HG02759 (cell line): ENCODE measurements around the gene ATF7IP2.
"Not testable (repeated sequence)": the region's sequence is repeated elsewhere in the genome, so short reads cannot be mapped to it uniquely, and the experiment has no call there.

Source experiments
- ATAC-seq: cut with Tn5 transposase; IDR thresholded peaks from one replicate; pipeline ENCODE4 v1.9.1; 2021; ENCODE audit warnings: mild to moderate bottlenecking, moderate library complexity; ENCODE audit not compliant: unreplicated experiment

ATF7IP2 gene

DNA sequence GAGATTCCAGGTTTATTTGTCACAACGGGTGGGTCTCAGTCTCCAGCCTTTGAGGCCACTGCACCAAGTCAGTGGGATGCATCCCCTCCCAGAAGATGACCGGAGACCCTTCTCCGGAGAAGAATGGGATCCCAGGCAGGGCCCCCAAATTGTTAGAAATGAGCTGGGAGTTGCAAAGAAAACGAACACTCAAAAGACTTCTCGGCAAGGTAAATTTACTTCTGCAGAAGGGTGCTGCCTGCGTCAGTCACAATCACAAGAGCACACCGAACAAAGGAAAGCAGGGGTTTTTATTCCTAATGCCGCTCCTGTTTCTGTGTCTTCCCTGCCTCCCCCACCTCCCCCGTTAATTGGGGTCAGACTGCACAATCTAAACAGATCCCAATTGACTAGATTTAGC is 61.4 kb downstream of the ATF7IP2 start:
- ATAC-seq = no peak

DNA sequence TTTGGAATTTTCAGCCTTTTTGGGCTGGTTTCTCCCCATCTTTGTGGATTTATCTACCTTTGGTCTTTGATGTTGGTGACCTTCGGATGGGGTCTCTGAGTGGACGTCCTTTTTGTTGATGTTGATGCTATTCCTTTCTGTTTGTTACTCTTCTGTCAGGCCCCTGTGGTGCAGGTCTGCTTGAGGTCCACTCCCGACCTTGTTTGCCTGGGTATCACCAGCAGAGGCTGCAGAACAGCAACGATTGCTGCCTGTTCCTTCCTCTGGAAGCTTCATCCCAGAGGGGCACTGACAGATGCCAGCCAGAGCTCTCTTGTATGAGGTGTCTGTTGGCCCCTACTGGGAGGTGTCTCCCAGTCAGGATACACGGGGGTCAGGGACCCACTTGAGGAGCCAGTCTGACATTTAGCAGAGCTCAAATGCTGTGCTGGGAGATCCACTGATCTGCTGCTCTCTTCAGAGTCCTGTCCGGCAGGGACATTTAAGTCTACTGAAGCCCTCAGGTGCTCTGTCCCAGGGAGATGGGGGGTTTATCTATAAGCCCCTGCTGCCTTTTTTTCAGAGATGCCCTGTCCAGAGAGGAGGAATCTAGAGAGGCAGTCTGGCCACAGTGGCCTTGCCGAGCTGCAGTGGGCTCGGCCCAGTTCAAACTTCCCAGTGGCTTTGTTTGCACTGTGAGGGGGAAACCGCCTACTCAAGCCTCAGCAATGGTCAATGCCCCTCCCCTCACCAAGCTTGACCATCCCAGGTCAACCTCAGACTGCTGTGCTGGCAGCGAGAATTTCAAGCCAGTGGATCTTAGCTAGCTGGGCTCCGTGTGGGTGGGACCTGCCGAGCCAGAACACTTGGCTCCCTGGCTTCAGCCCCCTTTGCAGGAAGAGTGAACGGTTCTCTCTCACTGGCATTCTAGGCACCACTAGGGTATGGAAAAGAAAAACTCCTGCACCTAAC is 66.6 kb downstream of the ATF7IP2 start:
- not testable (repeated sequence) for ATAC-seq

DNA sequence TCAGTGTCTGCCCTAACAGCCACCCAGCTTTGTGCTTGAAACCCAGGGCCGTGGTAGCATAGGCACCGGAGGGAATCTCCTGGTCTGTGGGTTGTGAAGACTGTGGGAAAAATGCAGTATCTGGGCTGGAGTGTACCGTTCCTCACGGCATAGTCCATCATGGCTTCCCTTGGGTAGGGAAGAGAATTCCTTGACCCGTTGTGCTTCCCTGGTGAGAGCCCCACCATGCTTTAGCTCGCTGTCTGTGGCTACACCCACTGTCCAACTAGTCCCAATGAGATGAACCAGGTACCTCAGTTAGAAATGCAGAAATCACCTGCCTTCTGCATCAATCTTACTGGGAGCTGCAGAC is 67.3 kb downstream of the ATF7IP2 start:
- ATAC-seq = no peak

DNA sequence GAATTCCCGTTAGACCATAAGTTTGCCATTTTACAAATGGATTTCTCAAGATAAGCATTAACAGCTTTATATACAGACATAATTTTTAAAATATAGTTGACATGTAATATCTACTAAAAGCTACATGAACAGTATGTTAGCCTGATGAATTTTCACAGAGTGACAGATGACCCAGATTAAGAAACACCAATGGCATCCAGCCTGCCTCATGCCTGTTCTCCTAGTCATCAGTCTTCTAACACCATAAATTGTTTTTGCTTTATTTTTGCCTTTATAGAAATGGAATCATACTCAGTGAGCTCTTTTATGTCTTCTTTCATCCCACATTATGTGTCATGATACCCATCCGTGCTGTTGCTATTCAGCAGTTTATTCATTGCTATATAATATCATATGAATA is 80.0 kb downstream of the ATF7IP2 start:
- no peak for ATAC-seq

DNA sequence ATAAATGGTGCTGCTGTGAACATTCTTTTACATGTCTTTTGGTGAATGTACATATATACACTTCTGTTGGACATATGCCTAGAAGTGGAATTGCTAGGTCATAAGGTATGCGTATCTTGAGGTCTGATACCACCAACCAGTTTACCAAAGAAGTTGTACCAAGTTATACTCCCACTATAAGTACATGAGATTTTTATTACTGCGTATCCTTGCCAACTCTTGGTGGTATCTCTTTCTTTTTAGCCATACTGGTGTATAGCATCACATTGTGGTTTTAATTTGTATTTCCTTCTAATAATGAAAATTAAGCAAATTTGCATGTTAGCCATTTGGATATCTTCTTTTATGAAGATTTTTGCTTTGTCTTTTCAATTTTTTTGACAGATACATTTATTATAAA is 80.5 kb downstream of the ATF7IP2 start:
- ATAC-seq = no peak

DNA sequence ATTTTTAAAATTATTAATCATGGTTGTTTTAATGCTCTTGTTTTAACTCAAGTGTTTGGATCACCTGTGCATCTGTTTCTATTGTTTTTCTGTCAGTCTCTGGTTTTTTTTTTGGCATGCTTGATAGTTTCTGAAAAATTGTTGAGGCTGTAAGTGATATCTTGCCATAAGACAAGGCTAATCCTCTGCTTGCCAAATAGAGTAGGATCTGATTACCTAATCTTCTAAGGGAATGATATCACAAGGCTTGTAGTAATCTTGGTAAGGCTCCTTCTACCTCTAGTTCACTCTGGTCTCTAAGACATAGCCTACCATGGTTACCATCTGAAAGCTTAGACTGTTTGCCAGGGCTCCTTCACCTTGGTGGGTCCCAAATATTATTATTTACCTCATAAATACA is 81.0 kb downstream of the ATF7IP2 start:
- no peak for ATAC-seq

DNA sequence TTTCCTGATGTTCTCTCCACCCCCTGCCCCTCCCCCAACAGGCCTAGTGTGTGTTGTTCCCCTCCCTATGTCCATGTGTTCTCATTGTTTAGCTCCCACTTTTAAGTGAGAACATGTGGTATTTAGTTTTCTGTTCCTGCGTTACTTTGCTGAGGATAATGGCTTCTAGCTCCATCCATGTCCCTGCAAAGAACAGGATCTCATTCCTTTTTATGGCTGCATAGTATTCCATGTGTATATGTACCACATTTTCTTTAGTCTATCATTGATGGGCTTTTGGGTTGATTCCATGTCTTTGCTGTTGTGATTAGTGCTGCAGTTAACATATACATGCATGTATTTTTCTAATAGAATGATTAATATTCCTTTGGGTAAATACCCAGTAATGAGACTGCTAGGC is 90.8 kb downstream of the ATF7IP2 start:
- ATAC-seq = not testable (repeated sequence)

DNA sequence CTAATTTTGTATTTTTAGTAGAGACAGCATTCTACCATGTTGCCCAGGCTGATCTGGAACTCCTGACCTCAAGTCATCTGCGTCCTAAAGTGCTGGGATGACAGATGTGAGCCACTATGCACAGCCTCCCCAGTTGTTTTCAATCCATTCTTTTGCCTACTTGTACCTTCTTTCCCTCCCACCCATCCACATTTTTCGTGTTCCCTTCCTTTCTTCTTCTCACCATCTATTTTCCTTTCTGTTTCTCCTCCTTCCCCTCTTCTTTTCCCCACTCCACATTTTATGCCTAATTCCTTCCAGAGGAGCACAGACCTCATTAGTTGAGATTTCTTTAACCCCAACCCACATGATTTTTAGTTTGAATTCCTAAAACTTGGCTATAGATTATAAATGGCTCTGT is 94.3 kb downstream of the ATF7IP2 start:
- no peak for ATAC-seq

DNA sequence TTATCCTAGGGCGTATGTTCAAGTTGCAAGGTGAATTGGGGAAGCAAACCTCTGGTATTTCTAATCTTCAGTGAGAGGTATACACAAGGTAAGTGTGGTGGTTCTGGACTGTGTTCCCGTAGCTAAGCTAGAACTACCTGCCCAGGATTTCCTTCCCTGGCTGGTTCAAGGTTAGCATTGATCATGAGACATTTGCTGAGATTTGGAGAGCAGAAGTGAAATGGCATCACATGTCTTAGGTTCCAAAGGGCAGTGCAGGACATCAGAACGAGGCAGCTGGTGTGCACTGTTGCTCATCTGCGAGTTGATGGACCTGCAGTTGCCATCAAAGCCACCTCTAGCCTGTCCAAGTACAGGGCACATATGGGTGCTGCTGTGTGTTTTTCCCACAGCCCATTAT is 99.3 kb downstream of the ATF7IP2 start:
- ATAC-seq = no peak

DNA sequence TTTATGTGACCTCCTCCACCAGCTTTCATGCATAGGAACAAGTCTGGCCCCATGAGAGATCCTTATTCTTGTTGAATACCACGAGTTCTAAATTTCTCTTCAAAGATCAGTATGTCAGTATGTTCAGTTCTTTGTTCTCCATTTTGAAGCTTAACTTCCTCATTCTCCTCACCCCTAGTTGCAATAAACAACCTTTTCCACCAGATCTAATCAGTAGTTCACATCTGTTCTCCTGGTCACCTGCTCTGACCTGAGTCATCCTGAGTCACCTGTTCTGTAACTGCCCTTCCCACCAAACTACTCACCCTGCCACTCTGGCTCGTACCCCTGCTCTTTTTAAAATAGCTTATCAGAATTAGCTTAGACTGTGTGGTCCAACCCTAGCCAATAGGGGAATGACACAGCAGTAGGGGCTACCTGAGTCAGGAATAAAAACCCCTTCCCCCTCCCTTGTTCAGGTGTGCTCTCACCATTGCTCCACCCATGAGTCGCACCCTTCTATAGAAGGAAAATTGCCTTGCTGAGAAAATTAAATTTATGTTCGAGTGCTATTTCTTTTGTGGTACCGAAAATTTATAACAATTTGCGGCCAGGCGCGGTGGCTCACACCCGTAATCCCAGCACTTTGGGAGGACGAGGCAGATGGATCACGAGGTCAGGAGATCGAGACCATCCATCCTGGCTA is 100.0 kb downstream of the ATF7IP2 start:
- ATAC-seq = no peak

DNA sequence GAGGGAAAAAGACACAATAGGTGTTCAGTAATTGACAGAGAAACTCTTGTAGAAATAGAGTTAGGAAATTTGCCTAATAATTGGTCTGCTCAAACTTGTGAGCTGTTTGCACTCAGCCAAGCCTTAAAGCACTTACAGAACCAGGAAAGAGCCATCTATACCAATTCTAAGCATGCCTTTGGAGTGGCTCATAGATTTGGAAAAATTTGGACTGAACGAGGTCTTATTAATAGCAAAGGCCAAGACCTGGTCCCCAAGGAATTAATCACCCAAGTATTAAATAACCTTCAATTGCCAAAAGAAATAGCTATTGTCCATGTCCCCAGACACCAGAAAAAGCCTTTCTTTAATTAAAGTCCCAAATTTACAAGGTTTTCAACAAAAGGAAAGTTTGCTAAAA is 104.3 kb downstream of the ATF7IP2 start:
- ATAC-seq = no peak

DNA sequence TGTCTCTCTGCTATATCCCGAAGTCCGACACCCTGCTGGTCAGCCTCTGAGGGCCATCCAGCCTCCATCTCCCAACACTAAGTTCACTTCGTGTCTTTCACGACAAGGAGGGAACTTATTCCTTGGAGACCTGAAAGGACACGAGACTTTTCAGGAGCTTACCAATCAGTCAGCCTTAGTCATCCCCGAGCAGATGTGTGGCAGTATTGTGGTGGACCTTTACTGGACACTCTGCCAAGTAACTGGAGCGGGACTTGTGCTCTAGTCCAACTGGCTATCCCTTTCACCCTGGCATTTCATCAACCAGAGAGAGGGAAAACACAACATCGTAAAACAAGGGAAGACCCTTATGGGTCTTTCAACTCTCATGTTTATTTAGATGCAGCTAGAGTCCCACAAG is 107.4 kb downstream of the ATF7IP2 start:
- no peak for ATAC-seq

DNA sequence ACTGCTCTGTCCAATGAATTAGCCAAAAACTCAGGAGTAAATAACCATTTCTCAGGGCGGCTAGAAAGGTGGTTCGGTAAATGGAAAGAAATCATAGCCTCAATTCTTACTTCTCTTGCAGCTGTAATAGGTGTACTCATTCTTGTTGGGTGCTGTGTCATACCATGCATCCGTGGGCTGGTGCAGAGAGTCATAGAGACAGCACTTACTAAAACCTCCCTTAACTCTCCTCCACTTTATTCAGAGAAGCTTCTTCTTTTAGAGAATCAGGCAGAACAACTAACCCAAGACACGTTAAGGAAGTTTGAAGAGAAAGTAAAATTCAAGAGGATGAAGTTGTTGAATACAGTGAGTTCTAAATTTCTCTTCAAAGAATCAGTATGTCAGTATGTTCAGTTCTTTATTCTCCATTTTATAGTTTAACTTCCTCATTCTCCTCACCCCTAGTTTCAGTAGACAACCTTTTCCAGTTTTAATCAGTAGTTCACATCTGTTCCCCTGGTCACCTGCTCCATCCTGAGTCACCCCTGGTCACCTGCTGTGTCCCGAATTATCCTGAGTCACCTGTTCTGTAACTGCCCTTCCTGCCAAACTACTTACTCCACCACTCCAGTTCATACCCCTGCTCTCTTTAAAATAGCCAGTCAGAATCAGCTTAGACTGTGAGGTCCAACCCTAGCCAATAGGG is 108.6 kb downstream of the ATF7IP2 start:
- ATAC-seq = no peak

DNA sequence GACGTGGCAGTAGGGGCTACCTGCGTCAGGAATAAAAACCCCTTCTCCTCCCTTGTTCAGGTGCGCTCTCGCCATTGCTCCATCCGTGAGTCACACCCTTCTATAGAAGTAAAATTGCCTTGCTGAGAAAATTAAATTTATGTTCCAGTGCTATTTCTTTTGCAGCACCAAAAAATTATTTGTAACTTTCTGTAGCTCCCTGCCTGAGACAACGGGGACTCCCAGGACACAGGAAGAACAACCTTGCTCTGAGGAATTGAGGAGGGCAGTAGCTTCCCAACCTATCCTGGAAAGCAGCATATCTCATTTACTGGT is 109.1 kb downstream of the ATF7IP2 start:
- ATAC-seq = no peak

DNA sequence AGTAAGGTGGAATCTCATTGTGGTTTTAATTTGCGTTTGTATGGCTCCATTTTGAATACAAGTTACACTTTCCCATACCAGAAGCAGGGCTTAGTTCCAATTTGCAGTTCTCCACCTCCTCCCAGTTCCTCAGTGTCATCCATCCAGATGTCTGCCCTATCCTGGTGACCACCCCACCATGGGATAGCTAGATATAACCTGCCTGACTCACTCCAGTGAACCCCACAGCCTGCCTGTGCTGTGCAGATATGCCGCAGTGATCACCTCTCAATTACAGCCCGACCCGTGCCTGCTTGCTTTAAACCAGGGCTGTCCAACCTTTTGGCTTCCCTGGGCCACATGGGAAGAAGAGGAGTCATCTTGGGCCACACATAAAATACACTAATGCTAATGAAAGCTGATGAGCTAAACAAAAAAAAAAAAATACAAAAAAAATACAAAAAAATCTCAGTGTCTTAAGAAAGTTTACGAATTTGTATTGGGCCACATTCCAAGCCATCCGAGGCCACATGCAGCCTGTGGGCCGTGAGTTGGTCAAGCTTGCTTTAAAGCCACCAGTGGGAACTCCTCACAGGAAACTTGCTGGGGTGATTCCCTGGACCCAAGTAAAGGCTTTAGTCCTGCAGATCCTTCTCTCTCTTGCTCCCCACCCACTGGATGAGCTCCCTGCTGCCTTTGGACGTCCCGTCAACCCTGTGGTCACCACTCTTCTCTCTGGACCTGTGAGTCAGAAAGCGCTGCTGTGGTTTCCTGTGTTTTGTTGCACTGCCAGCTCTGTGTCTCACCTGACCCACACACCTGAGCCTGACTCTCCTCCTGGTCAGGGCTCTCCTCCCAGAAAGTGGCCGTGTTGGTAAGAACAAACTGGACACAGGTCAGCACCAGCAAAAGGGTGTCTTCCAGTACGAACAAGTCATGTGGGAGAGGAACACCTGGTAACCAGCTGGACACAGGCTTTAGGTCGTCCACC is 111.6 kb downstream of the ATF7IP2 start:
- no peak for ATAC-seq

DNA sequence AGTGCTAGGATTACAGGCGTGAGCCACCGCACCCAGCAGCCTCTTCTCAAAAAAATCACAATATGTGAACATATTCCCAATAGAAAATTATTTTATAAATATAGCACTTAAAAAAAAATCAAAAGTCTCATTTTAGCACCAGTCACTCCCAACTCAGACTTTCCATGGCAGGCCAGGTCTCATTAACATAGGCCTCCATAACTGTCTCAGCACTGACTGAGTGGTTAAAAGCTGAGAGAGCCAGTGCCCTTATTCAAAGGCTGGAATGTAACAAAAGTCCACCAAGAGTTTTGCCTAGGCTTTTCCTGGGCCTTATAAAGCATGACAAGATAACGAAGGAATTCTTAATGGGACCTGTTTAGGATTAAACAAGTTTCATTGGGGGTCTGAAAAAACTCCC is 114.7 kb downstream of the ATF7IP2 start:
- no peak for ATAC-seq

DNA sequence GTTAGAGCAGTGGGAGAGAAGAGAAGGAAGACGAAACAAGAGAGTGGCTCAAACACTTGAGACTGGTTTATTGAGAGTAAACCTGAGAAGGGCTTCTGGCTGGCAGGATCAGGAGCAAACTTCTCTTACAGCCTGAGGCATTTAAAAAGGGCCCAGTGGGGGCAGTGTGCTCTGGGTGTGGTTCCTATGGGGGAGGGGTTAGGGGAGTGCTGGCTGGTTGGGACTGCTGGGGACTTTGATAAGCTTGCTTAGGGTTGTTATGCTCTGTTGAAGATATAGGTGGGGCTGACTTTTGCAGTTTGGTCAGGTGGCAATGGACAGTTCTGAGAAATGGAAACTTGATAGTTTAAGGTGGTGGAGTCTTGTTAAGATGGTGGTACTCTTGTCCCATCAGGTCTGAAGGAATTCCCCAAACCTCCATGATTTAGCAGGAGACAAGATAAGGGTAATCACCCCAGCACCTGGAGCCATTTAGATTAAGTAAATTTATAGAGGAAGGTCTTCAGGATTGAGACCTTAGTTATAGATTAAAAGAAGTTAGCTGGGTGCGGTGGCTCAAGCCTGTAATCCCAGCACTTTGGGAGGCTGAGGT is 115.3 kb downstream of the ATF7IP2 start:
- no peak for ATAC-seq

DNA sequence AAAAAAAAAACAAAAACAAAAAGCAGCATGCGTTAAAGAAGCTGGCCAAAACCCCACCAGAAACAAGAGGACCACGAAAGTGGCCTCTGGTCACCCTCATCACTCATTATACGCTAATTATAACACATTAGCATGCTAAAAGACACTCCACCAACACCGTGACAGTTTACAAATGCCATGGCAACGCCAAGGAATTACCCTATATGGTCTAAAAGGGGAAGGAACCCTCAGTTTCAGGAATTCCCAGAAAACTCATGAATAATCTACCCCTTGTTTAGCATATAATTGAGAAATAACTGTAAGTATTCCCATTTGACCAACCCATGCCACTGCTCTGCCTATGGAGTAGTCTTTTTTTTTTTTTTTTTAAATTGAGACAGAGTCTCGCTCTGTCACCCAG is 116.9 kb downstream of the ATF7IP2 start:
- no peak for ATAC-seq

DNA sequence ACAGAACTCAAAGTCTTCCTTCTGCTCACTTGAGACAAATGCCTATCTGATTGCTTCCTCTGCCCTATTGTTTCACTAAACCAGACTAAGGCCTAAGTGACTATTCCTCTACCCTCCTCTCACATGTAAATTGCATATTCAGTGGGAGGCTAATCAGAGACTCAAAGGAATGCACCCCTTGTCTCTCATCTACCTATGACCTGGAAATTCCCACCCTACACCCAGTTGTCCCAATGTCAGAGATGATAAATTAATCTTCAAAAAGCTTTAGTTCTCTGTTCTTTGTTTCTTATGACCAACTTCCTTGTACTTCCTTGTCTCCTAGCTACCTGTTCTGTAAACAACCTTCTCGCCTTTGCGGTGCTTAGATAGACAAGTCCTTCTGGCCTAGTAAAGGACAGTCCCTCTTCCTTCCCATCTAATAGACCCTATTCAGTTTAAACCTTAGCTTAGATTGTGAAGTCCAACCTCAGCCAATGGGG is 118.6 kb downstream of the ATF7IP2 start:
- ATAC-seq = no peak

DNA sequence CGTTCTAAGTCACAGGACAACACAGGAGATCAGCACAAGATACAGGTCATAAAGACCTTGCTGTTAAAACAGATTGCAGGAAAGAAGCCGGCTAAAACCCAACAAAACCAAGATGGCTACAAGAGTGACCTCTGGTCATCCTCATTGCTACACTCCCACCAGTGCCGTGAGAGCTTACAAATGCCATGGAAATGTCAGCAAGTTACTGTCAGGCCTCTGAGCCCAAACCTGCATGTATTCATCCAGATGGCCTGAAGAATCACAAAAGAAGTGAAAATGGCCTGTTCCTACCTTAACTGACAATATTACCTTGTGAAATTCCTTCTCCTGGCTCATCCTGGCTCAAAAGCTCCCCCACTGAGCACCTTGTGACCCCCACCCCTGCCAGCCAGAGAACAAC is 119.4 kb downstream of the ATF7IP2 start:
- not testable (repeated sequence) for ATAC-seq
